Measurements from ENCODE around the gene SAMD7.

DNA sequence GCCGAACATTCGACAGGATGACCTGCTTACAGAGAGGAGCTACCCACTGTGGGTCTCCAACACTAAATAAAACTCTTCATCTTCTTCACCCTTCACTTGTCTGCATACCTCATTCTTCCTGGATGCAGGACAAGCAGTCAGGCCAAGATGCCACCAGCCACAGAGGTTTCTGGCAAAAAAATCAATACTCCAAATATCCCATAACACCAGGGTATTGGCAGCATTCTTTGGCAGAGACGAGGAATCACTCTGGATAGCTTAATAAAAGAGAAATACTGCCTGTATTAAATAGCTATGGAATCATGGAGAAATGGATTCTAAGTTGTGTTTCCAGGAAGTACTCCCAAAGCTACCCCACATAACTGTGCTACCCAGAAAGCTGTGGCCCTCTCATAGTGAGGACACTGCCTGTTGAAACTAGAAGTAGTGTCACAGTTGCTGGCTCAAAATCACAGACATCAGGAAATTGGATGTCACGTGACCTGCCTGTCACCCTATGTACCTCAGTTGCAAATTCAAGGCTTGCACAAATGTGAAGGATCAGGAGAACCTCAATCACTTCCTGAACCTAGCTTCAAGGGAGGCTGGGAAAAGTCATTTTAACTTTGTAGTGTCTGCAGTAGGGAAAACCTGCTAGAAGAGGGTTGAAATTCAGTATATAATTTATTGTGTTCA, 30.7 kb upstream of the SAMD7 start:
- TF ChIP-seq, protein P1, sequence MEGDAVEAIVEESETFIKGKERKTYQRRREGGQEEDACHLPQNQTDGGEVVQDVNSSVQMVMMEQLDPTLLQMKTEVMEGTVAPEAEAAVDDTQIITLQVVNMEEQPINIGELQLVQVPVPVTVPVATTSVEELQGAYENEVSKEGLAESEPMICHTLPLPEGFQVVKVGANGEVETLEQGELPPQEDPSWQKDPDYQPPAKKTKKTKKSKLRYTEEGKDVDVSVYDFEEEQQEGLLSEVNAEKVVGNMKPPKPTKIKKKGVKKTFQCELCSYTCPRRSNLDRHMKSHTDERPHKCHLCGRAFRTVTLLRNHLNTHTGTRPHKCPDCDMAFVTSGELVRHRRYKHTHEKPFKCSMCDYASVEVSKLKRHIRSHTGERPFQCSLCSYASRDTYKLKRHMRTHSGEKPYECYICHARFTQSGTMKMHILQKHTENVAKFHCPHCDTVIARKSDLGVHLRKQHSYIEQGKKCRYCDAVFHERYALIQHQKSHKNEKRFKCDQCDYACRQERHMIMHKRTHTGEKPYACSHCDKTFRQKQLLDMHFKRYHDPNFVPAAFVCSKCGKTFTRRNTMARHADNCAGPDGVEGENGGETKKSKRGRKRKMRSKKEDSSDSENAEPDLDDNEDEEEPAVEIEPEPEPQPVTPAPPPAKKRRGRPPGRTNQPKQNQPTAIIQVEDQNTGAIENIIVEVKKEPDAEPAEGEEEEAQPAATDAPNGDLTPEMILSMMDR (IDR thresholded peaks at IDR 0.05), result no peak
- TF ChIP-seq POLR2A (IDR thresholded peaks at IDR 0.05), result no peak
